ENCODE results near the gene CADM1. TPM values are rescaled to one million over a fixed set of nuclear protein-coding genes. Genes with fewer than 3 reads are reported as not detected.

Gene CADM1
- total and polyA plus RNA-seq, 8 donors, result 0.58 to 29.7 (median 5.3) TPM

DNA sequence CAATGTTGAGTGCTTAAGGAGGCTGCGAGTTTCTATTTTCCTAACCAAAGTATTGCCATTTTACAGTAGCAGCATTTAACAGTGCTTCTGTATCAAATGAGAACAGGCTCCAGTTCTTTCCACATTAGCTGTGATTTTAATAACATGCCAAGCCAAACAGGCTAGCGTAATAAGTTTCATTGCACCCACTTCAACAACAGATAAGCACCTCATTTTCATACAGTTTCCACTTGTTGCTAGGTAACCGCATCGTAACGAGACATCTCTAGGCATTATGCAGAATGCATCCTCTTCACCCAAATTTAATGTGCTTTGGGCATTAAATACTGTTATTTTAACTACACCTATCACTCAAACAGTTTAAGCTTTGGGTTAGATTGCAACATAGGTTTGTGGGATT, 79.0 kb downstream of the CADM1 start:
- Histone ChIP-seq H3K4me1 (peaks cover 0 to 7% (median 3%) of the 10 kb centered on the region in 4 donors), H3K9me3 (no peaks in the 10 kb centered on the region), H3K4me3 (no peak overlapping the region), H3K36me3 (no peaks in the 10 kb centered on the region), H3K27ac (no peak overlapping the region), H3K27me3 (no peaks in the 10 kb centered on the region)
- no peak for DNase-seq
- 90 to 95% (median 93%) methylated on average over 5 of the region's 5 CpGs for WGBS, 5 donors
- intact Hi-C loops (cut with DNase I; ENCODE audit: low total_unique reads), result no loop called here
- TF ChIP-seq EP300 (IDR thresholded peaks at IDR 0.05) (no peak), CTCF (IDR thresholded peaks at IDR 0.05) (no peak), POLR2AphosphoS5 (IDR thresholded peaks at IDR 0.05) (no peak), POLR2A (IDR thresholded peaks at IDR 0.05) (no peak)

DNA sequence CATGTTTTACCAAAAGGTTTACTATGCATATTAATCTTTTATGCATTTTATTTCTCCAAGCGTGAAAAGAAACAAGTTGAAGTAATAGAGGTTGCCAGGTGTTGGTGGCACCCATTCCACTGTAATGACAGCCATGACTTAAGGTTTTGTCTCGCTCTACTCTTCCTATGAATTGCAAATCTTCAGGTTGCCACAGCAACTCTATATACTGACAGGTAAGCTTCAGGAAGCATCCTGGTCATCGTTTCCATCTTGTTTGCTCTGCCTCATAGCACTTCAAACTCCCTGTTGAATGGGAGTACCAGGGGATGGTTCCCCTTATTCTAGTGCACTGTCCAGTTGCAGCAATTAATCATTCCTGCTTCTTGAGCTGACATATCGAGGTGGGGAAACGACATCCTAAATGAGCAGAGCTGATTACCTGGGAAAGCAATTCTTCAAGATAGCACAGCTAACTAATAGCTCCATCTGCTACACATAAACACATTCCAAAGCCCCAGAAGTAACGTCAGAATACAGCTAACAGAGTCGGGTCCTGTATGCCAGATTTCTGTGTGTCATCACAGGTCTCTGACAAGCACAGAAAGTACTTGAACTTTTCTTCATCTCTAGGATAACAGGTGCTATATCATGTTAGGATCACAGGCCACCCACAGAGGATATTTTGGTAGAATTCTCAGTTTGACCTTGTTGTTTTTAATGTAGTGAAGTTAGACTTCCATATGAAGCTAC, 80.3 kb downstream of the CADM1 start:
- Histone ChIP-seq H3K27me3 (no peaks in the 10 kb centered on the region), H3K4me1 (peaks cover 0 to 7% (median 3%) of the 10 kb centered on the region in 4 donors), H3K9me3 (no peaks in the 10 kb centered on the region), H3K36me3 (no peaks in the 10 kb centered on the region), H3K27ac (no peak overlapping the region), H3K4me3 (no peak overlapping the region)
- TF ChIP-seq POLR2AphosphoS5 (IDR thresholded peaks at IDR 0.05) (no peak), CTCF (IDR thresholded peaks at IDR 0.05) (no peak), POLR2A (IDR thresholded peaks at IDR 0.05) (no peak), EP300 (IDR thresholded peaks at IDR 0.05) (no peak)
- DNase-seq, result peak in 1 of 2 donors; percentile 14
- 64 to 72% (median 68%) methylated on average over 7 of the region's 7 CpGs for WGBS, 5 donors
- intact Hi-C loops (cut with DNase I; ENCODE audit: low total_unique reads), result no loop called here

DNA sequence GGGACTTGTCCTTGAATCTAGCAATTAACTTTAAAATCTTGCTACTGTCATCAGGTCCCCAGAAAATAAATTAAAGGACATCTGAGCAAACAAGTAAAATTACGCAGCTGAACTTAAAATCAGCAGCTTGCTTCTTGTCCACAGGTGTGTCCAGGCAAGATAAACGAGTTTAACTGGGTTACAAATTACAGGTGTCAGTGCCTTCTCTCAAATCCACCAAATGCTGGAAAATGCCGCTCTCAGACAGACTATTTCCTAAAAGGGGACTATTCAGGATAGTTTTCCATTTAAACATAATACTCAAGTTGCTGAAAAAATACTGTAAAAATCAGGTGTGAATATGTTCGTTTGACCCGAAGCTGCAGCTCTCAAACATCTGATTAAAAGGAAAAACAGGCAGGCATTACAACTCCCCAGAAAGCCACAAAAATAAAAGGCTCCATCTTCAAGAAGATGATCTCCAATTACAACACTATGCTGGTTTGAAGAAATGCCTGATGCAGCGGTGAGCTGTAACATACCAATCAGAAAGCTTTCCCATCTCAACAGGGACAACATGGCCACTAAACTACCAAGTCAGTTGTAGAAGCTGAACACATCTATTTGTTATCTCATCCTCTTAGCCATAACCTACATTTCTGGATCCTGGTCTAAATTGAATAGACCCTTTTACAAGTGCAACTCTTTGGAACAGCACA, 82.1 kb downstream of the CADM1 start:
- Histone ChIP-seq H3K9me3 (no peaks in the 10 kb centered on the region), H3K27me3 (no peaks in the 10 kb centered on the region), H3K4me1 (peaks cover 0 to 7% (median 3%) of the 10 kb centered on the region in 4 donors), H3K4me3 (no peak overlapping the region), H3K27ac (no peak overlapping the region), H3K36me3 (no peaks in the 10 kb centered on the region)
- 74 to 83% (median 79%) methylated on average over 6 of the region's 6 CpGs for WGBS, 5 donors
- intact Hi-C loops (cut with DNase I; ENCODE audit: low total_unique reads), result no loop called here
- TF ChIP-seq POLR2AphosphoS5 (IDR thresholded peaks at IDR 0.05) (no peak), CTCF (IDR thresholded peaks at IDR 0.05) (no peak), EP300 (IDR thresholded peaks at IDR 0.05) (no peak), POLR2A (IDR thresholded peaks at IDR 0.05) (no peak)
- no peak for DNase-seq

- Histone ChIP-seq H3K9me3 (no peaks in the 10 kb centered on the region), H3K27me3 (no peaks in the 10 kb centered on the region), H3K27ac (no peak overlapping the region), H3K4me3 (no peak overlapping the region), H3K36me3 (no peaks in the 10 kb centered on the region), H3K4me1 (peaks cover 0 to 8% (median 3%) of the 10 kb centered on the region in 4 donors)
- intact Hi-C loops (cut with DNase I; ENCODE audit: low total_unique reads), result no loop called here
- TF ChIP-seq POLR2A (IDR thresholded peaks at IDR 0.05), result no peak
- no peak for TF ChIP-seq CTCF (IDR thresholded peaks at IDR 0.05)
- TF ChIP-seq POLR2AphosphoS5 (IDR thresholded peaks at IDR 0.05), result no peak
- TF ChIP-seq EP300 (IDR thresholded peaks at IDR 0.05), result no peak
- no peak for DNase-seq
- WGBS, 5 donors, result 51 to 73% (median 56%) methylated on average over 9 of the region's 9 CpGs
Observed at GRCh38 chr11:115421352-115421991, 82.7 kb downstream of the CADM1 start.

Measured in stomach (tissue), 9 donors.